LNCaP clone FGC (cell line): ENCODE measurements around the gene DHX32.
"Not testable (repeated sequence)": the region's sequence is repeated elsewhere in the genome, so short reads cannot be mapped to it uniquely, and the experiment has no call there.

Experiments
- DNase-seq: peaks from one replicate; pipeline ENCODE4 v3.0.0-alpha.2; 2011; ENCODE audit warnings: low read depth
- H3K4me3 ChIP-seq: 2 replicates; pipeline ENCODE4 v1.5.1; 2011; ENCODE audit warnings: mild to moderate bottlenecking, low read depth, low read length, control low read depth
- TF ChIP-seq, protein P1 (sequence below): IDR thresholded peaks from 2 replicates; pipeline ENCODE4 v1.5.1; 2012; ENCODE audit warnings: mild to moderate bottlenecking; ENCODE audit not compliant: control insufficient read depth, insufficient read depth; ENCODE audit errors: extremely low read depth

The DHX32 gene

GRCh38 chr10:125881192-125881591, at the start of gene DHX32:
TSS of gene DHX32 (minus strand) at chr10:125881292. CDS start at chr10:125880824, 468 bp downstream.
- TF ChIP-seq, protein P1, sequence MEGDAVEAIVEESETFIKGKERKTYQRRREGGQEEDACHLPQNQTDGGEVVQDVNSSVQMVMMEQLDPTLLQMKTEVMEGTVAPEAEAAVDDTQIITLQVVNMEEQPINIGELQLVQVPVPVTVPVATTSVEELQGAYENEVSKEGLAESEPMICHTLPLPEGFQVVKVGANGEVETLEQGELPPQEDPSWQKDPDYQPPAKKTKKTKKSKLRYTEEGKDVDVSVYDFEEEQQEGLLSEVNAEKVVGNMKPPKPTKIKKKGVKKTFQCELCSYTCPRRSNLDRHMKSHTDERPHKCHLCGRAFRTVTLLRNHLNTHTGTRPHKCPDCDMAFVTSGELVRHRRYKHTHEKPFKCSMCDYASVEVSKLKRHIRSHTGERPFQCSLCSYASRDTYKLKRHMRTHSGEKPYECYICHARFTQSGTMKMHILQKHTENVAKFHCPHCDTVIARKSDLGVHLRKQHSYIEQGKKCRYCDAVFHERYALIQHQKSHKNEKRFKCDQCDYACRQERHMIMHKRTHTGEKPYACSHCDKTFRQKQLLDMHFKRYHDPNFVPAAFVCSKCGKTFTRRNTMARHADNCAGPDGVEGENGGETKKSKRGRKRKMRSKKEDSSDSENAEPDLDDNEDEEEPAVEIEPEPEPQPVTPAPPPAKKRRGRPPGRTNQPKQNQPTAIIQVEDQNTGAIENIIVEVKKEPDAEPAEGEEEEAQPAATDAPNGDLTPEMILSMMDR, result no peak
- no peak for DNase-seq
- no peak within 1 kb of the TSS for H3K4me3 ChIP-seq

- no peak overlapping the region for H3K4me3 ChIP-seq
- TF ChIP-seq, protein P1, result no peak
- no peak for DNase-seq
Measured at GRCh38 chr10:125929618-125930017, 48.5 kb upstream of the DHX32 start.

DNA sequence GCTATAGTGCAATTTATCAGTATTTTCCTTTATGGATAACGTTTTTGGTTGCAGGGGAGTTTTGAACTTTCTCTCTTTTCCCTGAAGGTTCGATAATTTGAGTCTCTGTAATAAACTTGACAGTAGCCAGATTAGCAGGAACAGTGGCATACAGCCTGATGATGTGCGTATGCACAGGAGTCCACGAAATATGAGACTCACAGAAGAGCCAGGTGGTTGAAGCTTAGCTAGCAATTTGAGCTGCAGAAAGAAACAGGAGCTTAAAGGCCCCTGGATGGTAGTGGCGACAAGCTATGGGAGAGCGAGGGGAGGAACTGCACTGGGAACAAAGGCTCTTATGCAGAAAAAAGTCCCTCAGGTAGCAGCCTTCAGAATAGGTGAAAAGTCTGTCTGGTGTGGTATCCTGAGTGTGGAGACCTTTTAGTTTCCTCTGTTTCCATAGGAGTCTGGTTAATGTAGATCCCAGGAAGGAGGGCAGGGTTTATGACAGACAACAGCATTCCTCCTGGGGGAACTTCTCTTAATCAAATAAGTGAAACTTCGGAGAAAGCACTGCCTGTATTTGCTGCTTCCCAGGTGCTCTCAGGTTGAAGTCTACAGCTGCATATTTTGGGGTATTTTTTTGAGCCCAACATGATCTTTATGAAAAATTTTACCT, 48.0 kb upstream of the DHX32 start:
- TF ChIP-seq, protein P1, result no peak
- no peak overlapping the region for H3K4me3 ChIP-seq
- no peak for DNase-seq

- H3K4me3 ChIP-seq, DNase-seq: not testable (repeated sequence)
Measured at GRCh38 chr10:125927265-125927664, 46.2 kb upstream of the DHX32 start.

GRCh38 chr10:125926247-125926646, 45.2 kb upstream of the DHX32 start:
- DNase-seq, result no peak
- TF ChIP-seq, protein P1, result no peak
- no peak overlapping the region for H3K4me3 ChIP-seq

DNA sequence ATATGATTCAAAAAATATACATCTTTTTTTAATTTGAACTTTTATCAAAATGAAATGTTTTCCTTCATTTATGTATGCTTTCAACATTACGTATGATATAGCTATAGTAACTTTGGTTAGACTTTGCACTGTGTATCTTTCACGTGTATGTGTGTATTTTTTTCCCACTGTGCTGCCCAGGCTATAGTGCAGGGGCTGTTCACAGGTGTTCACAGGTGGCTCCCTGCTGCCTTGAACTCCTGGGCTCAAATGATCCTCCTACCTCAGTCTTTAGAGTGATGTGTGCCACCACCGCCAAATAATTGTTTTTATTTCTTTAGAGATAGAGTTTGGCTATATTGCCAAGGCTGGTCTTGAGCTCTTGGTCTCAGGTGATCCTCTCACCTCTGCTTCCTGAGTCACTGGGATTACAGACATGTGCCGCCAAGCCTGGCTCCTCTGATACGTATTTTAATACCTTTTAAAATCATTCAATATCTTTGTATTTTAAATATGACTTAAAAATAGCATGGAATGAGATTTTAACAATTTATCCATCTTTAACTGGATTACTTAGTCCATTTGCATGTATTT, 44.3 kb upstream of the DHX32 start:
- H3K4me3 ChIP-seq, result no peak overlapping the region
- no peak for DNase-seq
- TF ChIP-seq, protein P1, result no peak

DNA sequence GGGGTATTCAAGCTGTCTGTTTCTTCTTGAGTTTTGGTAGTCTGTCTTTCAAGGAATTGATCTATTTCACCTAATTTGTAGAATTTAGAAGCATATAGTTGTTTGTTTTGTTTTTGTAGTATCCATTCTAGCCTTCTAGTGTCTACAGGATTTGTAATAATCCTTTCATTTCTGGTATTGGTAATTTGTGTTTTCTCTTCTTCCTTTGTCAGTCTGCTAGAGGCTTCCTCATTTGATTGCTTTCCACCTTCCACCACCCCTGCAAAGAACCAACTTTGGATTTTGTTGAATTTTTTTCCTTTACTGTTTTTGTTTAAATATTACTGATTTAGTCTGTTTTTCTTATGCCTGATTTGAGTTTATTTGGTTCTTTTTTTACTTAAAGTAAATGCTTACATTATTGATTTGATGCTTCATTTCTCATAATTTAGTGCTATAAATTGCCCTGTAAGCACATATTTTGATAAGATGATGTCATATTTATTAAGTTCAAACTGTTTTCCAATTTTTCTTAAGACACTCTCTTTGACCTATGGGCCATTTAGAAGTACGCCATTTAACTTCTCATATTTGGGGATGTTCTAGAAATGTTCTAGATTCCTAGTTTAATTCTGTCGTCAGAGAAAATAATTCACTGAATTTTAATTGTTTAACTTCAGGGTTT, 40.7 kb upstream of the DHX32 start:
- DNase-seq, H3K4me3 ChIP-seq: not testable (repeated sequence)

DNA sequence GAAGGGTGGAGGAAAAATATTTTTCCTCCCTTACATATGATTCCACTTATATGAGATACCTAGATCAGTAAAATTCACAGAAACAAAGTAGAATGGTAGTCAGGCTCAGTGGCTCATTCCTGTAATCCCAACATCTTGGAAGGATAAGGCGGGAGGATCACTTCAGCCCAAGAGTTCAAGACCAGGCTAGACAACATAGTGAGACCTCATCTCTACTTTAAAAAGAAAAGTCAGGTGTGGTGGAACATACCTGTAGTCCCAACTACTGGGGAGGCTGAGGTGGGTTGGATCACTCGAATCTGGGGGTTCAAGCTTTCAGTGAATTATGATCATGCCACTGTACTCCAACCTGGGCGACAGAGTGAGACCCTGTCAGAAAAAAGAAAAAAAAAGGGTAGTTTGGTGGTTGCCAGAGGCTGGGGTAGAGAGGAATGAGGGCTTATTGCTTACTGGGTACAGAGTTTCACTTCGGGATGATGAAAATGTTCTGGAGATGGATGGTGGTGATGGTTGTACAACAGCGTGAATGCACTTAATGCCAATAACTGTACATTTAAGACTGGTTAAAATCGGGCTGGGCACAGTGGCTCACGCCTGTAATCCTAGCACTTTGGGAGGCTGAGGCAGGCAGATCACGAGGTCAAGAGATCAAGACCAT, 36.7 kb upstream of the DHX32 start:
- not testable (repeated sequence) for DNase-seq, H3K4me3 ChIP-seq
